ENCODE results near the gene DSC2. TPM values are rescaled to one million over a fixed set of nuclear protein-coding genes. Genes with fewer than 3 reads are reported as not detected.

DSC2 gene
- polyA plus RNA-seq, 1 donor from 2014 or later: 16.3 TPM

- Histone ChIP-seq H3K4me3 (ENCODE audit: low read length) (no peak overlapping the region), H3K9me3 (ENCODE audit: low read length) (no peaks in the 10 kb centered on the region), H3K79me2 (replicated peaks; ENCODE audit: insufficient read depth, low read length) (no peaks in the 10 kb centered on the region), H3K27ac (ENCODE audit: low read length) (no peak overlapping the region), H3K9me2 (ENCODE audit: insufficient read depth, low read length) (no peaks in the 10 kb centered on the region), H2AFZ (ENCODE audit: low read depth, low read length) (no peak overlapping the region), H4K20me1 (ENCODE audit: insufficient read depth) (no peaks in the 10 kb centered on the region), H3K27me3 (ENCODE audit: insufficient read depth, low read depth, low read length) (no peaks in the 10 kb centered on the region), H3K9ac (ENCODE audit: low read length) (no peak overlapping the region), H3F3A (ENCODE audit: insufficient read depth, low read length, poor library complexity, severe bottlenecking) (no peaks in the 10 kb centered on the region), H3K4me2 (ENCODE audit: low read length) (no peak overlapping the region), H3K36me3 (ENCODE audit: insufficient read depth, low read length) (peaks cover 8% of the 10 kb centered on the region)
- TF ChIP-seq RAD21 (conservative IDR thresholded peaks at IDR 0.05) (no peak), SMC3 (conservative IDR thresholded peaks at IDR 0.05; ENCODE audit: poor library complexity) (no peak), MXI1 (conservative IDR thresholded peaks at IDR 0.05; ENCODE audit: poor library complexity, severe bottlenecking) (no peak), EZH2 (IDR thresholded peaks at IDR 0.05; ENCODE audit: borderline replicate concordance, insufficient read depth, low read length, poor library complexity, severe bottlenecking) (no peak)
- TF ChIP-seq, protein P1, sequence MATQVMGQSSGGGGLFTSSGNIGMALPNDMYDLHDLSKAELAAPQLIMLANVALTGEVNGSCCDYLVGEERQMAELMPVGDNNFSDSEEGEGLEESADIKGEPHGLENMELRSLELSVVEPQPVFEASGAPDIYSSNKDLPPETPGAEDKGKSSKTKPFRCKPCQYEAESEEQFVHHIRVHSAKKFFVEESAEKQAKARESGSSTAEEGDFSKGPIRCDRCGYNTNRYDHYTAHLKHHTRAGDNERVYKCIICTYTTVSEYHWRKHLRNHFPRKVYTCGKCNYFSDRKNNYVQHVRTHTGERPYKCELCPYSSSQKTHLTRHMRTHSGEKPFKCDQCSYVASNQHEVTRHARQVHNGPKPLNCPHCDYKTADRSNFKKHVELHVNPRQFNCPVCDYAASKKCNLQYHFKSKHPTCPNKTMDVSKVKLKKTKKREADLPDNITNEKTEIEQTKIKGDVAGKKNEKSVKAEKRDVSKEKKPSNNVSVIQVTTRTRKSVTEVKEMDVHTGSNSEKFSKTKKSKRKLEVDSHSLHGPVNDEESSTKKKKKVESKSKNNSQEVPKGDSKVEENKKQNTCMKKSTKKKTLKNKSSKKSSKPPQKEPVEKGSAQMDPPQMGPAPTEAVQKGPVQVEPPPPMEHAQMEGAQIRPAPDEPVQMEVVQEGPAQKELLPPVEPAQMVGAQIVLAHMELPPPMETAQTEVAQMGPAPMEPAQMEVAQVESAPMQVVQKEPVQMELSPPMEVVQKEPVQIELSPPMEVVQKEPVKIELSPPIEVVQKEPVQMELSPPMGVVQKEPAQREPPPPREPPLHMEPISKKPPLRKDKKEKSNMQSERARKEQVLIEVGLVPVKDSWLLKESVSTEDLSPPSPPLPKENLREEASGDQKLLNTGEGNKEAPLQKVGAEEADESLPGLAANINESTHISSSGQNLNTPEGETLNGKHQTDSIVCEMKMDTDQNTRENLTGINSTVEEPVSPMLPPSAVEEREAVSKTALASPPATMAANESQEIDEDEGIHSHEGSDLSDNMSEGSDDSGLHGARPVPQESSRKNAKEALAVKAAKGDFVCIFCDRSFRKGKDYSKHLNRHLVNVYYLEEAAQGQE (IDR thresholded peaks at IDR 0.05; ENCODE audit: borderline replicate concordance): no peak
- TF ChIP-seq, protein P2, sequence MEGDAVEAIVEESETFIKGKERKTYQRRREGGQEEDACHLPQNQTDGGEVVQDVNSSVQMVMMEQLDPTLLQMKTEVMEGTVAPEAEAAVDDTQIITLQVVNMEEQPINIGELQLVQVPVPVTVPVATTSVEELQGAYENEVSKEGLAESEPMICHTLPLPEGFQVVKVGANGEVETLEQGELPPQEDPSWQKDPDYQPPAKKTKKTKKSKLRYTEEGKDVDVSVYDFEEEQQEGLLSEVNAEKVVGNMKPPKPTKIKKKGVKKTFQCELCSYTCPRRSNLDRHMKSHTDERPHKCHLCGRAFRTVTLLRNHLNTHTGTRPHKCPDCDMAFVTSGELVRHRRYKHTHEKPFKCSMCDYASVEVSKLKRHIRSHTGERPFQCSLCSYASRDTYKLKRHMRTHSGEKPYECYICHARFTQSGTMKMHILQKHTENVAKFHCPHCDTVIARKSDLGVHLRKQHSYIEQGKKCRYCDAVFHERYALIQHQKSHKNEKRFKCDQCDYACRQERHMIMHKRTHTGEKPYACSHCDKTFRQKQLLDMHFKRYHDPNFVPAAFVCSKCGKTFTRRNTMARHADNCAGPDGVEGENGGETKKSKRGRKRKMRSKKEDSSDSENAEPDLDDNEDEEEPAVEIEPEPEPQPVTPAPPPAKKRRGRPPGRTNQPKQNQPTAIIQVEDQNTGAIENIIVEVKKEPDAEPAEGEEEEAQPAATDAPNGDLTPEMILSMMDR (IDR thresholded peaks at IDR 0.05; ENCODE audit: poor library complexity, severe bottlenecking): no peak
Observed at GRCh38 chr18:31088532-31088931, 13.7 kb downstream of the DSC2 start.

DNA sequence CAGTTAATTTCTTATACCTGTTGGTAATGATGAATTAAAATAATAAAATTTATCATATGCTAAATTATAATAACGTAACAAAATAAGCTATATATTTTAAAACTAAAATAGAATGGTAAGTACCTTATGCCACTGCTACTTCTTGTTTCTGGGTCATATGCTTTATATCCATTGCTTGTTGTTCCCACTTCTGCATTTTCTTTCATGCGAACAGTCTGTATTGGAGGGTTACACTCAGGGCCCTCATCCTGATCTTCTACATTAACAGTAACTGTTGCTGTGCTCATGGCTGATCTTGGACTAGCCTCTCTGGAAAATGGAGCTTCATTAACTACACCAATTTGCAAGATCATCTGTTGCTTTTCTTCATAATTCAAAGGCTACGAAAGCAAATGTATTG lies 22.2 kb downstream of the DSC2 start:
- no peaks in the 10 kb centered on the region for H4K20me1 ChIP-seq (ENCODE audit: insufficient read depth)
- no peaks in the 10 kb centered on the region for H3K36me3 ChIP-seq (ENCODE audit: insufficient read depth, low read length)
- no peaks in the 10 kb centered on the region for H3K79me2 ChIP-seq (replicated peaks; ENCODE audit: insufficient read depth, low read length)
- no peak overlapping the region for H3K9ac ChIP-seq (ENCODE audit: low read length)
- H3K9me3 ChIP-seq (ENCODE audit: low read length): no peaks in the 10 kb centered on the region
- TF ChIP-seq EZH2 (IDR thresholded peaks at IDR 0.05; ENCODE audit: borderline replicate concordance, insufficient read depth, low read length, poor library complexity, severe bottlenecking) (no peak), SMC3 (conservative IDR thresholded peaks at IDR 0.05; ENCODE audit: poor library complexity) (no peak), POLR2AphosphoS5 (IDR thresholded peaks at IDR 0.05) (no peak), EP300 (conservative IDR thresholded peaks at IDR 0.05; ENCODE audit: poor library complexity, severe bottlenecking) (no peak), RAD21 (conservative IDR thresholded peaks at IDR 0.05) (no peak), TAF1 (IDR thresholded peaks at IDR 0.05; ENCODE audit: low read depth) (no peak), MXI1 (conservative IDR thresholded peaks at IDR 0.05; ENCODE audit: poor library complexity, severe bottlenecking) (no peak)
- TF ChIP-seq, protein P2 (IDR thresholded peaks at IDR 0.05; ENCODE audit: poor library complexity, severe bottlenecking): no peak
- TF ChIP-seq, protein P1 (IDR thresholded peaks at IDR 0.05; ENCODE audit: borderline replicate concordance): no peak
- H3K9me2 ChIP-seq (ENCODE audit: insufficient read depth, low read length): no peaks in the 10 kb centered on the region
- H3K4me2 ChIP-seq (ENCODE audit: low read length): no peak overlapping the region
- H3K4me3 ChIP-seq (ENCODE audit: low read length): no peak overlapping the region
- no peaks in the 10 kb centered on the region for H3K27me3 ChIP-seq (ENCODE audit: insufficient read depth, low read depth, low read length)
- H3F3A ChIP-seq (ENCODE audit: insufficient read depth, low read length, poor library complexity, severe bottlenecking): no peaks in the 10 kb centered on the region
- H3K27ac ChIP-seq (ENCODE audit: low read length): no peak overlapping the region
- H2AFZ ChIP-seq (ENCODE audit: low read depth, low read length): no peak overlapping the region

Measured in neural cell (in vitro differentiated cells).